ENCODE results near the gene TTLL4.

Gene TTLL4

DNA sequence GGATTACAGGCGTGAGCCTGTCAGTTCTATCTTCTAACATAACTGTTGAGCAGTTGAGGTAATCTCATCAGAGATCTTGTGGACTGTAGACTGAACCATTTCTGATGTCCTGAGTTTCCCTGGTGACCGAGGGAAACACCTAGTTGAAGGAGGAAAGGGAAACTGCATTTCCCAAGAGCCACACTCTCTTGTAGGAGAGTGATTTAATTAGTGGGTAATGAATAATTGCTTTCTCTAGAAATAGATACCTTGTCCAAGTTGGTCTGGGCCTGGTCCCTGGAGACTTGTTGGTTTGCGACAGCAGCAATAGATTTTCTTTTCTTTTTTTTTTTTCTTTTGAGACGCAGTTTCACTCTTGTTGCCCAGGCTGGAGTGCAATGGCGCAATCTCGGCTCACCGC, 7.4 kb downstream of the TTLL4 start:
- DNase-seq, result no peak

DNA sequence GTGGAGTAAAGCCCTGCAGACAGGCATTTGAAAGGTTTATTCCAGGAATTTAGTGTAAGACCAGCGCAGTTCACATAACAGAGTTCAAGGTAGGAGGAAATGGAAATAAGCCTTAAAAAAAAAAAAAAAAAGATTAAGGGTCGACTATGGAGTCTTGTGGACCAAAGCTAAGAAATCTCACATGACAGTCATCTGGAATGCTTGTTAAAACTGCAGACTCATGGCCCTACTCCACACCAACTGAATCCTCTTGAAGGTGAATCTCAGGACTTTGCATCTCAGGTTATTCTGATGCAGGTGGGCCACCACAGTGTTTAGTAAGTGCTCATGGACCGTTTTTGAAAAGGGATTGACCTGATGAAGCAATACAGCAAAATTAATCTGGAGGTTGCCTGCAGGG, 8.8 kb downstream of the TTLL4 start:
- no peak for DNase-seq

DNA sequence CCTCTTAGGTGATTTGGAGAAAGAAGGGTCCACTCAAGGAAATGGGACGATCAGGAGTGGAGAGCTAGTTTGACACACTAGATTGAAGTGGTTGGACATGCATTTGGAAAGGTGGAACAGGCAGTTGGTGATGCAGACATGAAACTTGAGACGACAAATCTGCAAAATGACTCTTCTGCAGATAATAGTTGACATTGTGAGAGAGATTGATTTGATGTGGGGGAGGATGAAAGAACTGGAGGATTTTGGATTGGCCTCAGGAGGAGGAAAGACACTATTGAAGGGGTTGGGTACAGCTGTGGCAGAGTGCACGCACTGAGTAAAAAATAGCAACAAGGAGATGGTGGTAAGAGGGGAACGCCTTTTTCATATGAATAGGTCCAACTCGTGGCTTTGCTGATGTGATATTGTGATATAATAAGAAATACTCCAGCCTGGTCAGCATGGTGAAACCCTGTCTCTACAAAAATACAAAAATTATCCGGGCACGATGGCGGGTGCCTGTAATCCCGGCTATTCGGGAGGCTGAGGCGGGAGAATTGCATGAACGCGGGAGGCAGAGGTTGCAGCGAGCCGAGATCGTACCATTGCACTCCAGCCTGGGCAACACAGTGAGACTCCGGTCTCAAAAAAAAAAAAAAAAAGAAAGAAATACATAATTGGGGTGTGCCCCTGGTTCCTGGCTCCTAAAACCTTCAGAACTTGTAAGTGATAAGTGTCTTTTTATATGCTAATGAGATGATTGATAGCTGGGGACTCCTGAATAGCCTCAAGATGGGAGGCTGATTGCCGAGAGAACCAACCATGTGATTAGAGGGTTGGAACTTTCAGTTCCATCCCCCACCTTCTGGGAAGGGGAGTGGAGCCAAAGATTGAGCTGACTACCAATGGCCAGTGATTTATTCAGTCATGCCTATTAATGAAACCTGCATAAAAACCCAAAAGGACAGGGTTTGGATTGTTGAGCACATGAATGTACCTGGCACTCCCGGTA, 9.7 kb downstream of the TTLL4 start:
- DNase-seq, result no peak

DNA sequence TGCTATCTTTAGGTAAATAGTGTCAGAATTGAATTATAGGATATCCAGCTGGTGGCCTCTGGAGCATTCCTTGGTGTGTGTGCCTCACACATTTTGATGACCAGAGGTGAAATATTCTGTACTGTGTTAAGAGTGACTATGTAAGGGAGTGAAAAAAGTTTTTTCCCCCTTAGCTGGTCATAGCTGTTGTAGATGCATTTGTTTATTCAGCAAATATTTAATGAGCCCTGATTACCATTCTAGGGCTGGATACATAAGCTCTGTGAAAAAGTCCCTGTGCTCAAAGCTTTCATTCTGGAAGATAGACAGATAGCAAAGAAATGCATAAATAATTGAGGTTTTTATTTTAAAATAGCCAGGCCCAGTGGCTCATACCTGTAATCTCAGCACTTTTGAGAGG, 10.9 kb downstream of the TTLL4 start:
- no peak for DNase-seq

DNA sequence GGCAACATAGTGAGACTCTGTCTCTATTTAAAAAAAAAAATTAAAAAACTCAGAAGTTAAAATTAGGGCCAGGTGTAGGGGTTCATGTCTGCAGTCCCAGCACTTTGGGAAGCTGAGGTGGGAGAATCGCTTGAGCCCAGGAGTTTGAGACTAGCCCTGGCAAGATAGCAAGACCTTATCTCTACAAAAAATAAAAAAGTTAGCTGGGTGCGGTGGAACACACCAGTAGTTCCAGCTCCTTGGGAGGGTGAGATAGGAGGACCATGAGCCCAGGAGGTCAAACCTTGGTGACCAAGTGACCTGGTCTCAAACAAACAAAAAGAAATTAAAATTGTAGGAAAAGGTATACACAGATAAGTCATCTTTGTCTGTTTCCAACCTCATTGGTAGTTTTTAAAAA, 11.3 kb downstream of the TTLL4 start:
- DNase-seq, result no peak

DNA sequence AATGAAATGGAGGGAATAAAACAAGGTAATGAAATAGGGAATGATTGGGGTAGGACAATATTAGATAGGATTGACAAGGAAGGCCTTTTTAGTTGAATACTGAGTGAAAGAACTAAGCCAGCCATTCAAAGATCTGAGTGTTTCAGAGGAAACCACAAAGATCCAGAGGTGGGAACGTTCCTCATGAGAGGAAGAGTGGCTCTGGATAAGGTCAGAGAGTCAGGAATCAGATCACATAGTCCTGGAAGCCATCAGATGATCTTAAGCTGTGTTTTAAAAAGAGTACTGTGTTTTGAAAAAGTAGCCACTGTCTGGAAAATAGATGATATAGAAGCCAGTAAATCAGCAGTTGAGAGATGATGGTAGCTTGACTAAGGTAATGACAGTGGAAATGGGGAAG, 11.8 kb downstream of the TTLL4 start:
- DNase-seq, result no peak

DNA sequence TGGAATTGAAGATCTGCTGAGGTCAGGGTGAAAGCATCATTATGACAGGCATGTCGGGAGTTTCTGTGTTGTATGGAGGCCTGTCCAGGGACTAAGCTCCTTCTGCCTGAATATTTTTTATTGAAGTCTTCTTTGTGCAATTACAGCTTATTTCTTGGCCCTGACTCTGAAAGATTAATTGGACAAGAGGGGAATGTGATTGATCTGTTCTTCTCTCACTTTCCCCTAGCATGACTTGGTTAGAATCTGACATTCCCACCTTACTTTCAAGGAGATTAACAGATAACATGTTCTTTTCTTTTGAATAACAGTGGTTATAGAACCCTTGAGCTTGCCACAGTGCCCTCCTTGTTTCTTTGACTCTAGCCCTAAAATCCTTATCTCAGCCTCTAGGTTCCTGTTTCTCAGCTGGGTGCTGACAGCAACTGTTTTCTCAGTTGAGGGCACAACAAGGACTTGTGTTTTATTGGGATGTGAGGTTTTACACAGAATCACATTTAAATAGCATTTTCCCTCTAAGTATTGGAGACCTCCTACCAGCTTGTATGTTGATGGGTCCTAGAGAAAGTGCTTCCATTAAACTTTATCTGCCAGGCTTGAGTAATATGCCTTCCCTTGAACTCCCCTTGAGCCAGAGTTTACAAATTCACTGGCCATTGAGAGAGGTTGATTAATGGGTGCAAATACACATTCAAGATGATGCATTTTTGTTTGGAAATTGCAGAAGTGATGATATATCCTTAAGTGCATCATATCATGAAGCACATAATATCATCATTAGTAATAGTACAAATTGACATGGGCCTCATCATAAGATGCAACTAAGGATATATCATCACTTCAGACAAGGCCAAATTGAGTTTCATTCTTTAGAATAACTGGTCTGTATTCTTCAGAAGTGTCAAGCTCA, 12.5 kb downstream of the TTLL4 start:
- DNase-seq, result no peak

DNA sequence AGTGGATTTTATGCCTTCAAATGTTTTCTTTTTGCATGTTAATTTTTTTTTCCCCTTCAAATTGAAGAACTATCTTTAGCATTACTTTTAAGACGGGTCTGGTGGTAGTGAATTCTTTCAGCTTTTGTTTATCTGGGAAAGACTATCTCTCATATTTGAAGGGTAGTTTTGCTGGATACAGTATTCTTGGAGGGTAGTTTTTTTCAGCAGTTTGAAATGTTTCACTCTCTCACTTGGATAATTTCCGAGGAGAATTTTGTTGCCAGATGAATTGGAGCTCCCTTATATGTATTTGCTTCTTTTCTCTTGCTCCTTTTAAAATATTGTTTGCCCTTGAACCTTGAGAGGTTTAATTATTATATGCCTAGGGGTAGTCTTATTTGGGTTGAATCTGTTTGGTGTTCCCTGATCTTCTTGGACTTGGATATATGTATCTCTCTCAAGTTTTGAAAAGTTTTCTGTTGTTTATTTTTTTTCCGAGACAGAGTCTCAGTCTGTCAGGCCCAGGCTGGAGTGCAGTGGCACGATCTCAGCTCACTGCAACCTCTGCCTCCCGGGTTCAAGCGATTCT, 15.5 kb downstream of the TTLL4 start:
- no peak for DNase-seq

DNA sequence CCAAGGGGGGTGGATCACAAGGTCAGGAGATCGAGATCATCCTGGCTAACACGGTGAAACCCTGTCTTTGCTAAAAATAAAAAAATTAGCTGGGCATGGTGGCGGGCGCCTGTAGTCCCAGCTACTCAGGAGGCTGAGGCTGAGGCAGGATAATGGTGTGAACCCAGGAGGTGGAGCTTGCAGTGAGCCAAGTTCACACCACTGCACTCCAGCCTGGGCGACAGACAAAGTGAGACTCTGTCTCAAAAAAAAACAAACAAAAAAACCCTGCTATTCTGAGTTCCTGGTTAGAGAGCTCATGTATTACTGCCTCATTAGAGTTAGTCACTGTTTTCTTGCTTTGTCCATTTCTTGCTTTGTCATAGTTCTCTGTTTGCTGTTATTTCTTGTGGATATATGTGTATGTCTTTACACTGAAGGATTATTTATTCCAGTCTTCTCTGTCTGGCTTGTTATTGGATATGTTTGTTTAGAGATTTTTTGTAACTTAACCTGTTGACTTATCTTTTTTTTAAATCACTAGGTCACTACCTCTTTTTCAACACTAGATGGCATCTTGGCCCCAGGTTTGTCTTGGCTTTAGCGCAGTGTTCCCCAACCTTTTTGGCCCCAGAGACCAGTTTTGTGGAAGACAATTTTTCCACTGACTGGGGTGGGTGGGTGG, 17.0 kb downstream of the TTLL4 start:
- DNase-seq, result no peak

DNA sequence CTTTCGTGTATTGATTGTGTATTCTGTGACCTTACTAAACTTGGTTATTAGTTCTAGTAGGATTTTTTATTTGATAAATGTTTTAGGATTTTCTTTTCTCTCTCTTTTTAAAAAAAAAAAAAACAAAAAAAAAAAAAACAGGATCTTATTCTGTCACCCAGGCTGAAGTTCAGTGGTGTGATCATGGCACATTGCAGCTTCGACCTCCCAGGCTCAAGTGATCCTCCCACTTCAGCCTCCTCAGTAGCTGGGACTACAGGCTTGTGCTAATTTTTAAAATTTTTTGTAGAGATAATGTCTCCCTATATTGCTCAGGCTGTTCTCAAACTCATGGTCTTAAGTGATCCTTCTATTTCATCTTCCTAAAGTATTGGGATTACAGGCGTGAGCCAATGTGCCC, 19.0 kb downstream of the TTLL4 start:
- no peak for DNase-seq

DNA sequence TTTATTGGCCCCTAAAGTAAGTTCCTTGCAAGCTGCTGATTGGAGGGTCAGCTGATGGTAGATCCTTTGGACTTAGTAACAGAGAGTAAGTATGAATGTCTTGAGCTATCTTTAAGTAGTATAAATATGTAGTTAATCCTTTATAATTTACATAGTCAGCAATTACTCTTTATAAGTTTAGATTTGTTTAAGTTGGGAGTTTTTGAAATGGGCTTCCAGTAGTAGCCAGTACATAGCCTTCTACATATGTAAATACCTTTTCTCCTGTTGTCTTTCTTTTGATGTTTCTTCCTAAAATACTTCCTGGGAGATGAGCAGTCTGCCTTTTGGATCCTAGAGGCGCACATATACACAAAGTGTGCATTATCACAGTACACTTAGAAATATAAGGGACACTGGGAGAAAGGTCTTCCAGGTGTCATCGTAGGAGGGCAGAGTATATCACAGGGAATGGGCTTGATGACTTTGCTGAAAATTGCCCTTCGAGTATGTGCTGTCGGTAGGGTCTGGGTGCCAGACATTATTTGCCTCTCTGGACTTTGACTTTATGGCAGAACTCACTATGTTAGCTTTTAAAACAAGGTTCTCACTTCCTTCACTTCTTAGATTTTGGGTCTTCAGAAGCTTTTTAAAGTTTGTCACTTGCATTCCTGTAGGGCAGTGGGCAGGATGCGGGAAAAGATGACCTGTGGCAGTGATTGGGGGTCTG, 21.6 kb downstream of the TTLL4 start:
- no peak for DNase-seq

DNA sequence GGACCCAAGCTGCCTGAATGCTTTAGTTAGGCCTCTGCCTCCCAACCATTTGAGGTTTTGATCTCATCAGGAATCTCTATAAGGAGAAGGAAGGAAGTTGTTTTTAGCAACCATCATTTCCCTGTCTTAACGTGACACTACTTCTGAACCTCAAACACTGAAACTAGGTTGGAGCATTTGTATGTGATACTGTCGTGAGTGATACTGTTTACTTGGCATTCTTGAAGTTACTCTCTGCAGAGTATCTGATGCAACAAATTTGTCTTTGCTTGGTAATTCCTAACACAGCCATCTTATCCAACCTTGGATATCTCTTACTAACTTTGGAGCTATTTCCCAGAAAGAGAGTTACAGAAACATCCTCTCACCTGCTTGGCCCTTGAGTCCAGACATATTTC, 22.1 kb downstream of the TTLL4 start:
- no peak for DNase-seq

DNA sequence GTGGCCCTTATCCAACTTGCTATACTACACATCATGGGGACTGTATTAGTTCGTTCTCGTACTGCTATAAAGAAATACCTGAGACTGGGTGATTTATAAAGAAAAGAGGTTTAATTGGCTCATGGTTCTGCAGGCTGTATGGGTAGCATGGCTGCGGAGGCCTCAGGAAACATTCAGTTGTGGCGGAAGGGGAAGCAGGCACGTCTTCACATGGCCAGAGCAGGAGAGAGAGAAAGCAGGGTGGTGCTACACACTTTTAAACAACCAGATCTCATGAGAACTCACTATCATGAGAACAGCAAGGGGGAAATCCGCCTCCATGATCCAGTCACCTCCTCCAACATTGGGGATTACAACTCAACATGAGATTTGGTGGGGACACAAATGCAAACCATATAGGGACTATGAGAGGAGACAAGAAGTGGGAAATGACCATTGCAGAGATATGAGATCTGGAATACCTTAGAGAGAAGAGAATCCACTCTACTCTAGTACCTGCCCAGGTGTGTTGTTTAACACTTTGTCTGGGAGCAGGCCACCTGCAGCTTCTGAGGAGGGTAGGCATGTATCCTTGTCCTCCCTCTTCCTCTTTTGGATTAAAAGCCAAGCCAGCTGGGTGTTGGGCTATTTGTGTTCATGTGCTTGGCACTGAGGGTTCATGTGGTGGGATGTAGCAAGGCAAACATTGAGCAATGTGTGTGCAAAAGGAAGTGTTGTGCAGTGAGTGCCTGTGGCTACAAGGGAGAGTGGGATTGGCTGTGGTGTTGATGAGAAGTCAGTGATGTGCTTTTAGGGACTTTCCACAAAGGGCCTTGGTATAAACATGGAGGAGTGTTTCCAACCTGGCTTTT, 22.8 kb downstream of the TTLL4 start:
- DNase-seq, result no peak

DNA sequence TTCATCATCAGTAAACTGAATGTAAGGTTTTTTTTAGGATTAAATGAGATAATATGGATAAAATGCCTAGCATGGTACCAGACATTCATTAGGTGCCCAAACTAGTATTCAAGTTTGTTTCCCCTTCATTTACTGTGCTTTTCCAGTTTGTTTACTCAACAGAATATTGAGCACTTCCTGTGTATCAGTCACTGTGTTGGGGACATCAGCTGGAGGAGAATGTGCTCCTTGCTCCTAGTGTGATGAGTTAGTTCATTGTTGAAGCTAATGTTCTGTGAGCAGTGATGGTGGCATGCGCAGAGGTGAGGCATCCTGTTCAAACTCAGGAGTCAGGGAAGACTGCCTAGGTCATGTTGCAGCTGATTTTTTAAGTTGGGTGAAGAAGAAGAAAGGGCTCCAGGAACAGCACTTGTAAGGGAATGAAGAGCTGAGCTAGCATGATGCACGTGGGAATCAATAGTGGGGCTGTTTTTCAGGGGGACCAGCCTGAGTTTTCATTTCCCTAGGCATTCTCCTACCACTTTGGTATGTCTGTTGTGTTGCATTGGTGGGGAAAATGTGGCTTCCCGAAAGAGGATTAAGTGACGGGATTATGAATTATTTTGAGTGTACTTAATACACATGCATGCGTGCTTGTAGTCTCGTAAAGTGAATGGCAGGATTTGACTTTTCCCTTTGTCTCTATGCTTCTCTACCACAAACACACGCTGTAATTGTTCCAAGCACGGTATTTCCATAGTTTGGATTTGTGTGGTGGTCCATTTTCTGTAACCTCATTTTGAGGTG, 23.7 kb downstream of the TTLL4 start:
- no peak for DNase-seq

DNA sequence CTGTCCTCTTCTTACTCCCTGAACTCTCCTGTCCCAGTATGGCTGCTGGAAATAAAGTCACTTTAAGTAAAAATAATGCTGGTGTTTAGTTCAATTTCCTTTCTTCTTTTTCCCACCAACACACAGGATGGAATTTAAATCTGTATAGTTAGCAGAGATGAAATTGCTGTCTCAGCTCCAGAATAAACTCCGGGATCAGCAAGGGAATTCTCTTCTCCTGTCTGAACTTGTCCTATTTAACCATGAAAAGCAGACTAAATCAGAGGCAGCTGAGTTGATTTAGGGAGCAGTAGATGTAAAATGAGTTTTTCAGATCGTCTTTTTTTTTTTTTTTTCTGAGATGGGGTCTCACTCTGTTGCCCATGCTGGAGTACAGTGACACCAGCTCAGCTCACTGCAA, 25.9 kb downstream of the TTLL4 start:
- no peak for DNase-seq

DNA sequence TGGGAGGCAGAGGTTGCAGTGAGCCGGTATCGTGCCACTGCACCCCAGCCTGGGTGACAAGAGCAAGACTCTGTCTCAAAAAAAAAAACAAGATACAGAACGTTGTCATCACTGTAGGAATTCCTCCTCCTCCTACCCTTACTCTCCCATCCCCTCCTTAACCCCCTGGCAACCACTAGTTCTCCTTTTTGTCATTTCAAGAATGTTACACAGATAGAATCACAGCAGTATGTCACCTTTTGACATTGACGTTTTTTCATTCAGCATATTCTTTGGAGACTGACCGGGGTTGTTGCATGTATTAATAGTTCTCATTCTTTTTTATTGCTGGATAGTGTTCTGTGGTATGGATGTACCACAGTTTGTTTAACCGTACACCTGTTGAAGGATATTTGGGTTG, 32.4 kb downstream of the TTLL4 start:
- no peak for DNase-seq

DNA sequence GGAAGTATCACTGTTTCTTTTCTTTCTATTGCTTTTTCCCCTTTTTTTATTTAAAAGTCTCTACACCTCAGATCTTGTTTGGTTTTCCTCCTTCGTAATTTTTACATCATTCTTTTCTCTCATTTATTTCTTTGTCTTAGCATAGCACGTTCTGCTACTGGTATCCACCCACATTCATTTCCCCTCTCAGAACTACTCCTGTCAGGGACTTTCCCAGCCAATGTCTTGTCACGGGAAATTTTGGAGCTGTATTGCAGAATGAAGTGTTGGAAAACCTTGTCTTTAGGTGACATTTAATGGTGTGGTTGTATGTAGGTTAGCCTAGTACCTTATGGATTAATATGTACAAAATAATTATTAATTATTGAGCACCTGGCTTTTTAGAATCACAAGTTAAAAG, 34.0 kb downstream of the TTLL4 start:
- no peak for DNase-seq

DNA sequence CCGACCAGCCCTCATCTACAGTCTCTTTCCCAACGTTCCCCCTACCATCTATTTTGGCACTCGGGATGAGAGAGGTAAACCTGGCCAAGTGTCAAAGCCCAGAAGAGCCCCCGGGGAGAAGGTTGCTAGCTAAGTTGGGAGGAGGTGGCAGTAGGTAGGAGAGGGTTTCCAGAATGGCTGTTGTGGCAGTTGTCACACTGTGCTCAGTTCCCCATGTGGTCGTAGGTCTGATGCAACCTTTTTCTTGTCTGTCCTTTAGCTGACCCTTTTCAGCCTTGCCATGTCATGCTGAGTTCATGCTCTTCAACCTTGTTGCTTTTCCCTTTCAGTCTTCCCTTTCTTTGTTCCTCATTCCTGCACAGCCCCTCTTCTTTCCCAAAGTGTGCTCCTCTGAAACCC, 34.5 kb downstream of the TTLL4 start:
- DNase-seq, result no peak

DNA sequence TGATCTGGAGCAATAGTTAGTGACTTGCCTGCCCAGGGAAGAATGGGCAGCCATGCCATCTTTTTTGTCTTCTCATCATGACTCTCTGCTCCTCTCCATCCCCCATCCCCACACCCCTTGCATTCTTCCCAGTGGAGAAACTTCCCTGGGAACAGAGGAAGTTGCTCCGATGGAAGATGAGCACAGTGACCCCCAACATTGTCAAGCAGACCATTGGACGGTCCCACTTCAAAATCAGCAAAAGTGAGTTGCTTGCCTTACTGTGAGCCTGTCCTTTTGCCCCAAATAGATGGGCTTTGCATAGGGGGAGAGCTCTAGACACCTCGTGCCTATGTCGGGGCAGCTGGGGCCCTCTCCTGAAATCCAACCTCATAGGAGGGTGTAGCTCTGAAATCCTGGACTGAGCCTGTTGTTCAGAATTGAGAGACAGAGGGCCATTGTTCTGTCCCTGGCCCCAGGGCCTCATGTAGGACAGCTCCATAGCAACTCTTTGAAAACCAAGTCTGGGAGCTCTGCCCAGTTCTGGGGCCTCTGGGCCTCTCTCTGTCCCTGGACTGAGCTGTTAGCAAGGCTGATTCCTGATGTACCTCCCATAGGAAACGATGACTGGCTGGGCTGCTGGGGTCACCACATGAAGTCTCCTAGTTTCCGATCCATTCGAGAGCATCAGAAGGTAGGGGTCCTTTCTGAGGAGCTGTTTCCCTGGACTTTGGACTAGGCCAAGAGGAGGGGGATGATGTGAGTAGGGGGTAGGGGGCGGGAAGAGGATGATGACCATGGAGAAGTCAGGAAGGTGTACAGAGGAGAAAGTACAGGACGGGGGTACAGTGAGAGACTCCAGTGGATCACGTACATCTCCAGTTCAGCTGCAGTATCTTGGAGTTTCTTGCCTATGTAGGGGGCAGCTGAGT, 35.2 kb downstream of the TTLL4 start:
- DNase-seq, result no peak

DNA sequence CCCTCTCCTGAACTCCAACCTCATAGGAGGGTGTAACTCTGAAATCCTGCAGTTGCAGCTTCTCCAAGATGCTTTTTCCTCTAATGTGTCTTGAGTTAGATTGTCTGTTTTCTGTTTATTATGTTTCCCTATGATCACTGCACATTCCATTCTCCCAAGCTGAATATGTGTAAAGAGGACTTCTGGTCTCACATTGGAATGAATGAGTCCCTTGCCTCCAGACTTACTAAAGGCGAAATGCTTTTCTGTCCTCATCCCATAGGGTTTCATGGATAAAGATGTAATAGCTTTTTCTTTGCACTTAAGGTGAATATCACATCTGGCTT, 35.8 kb downstream of the TTLL4 start:
- DNase-seq, result no peak

Data from DMS79 (cell line).